ENCODE data around the gene FOXD4L3.
"Not testable (repeated sequence)": the region's sequence is repeated elsewhere in the genome, so short reads cannot be mapped to it uniquely, and the experiment has no call there.

DNA sequence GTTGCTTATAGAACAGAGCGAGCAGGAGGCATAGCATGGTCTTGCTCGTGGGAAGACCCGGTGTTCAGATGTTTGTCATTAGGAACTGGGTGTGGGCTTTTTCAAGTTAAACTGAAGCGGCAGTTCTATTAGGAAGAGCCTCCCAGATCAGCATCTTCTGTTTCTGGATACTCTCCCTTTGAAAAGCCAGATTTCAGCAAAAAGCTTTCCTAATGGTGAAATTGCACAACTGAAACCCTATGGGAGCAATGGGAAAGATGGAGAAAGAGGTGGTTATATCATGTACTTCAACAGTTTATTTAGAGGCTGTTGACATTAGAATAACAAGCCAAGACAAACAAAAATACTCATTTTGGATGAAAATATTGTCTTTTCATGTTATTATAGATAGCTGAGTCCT lies 41.3 kb downstream of the FOXD4L3 start:
- TF ChIP-seq, protein P1, sequence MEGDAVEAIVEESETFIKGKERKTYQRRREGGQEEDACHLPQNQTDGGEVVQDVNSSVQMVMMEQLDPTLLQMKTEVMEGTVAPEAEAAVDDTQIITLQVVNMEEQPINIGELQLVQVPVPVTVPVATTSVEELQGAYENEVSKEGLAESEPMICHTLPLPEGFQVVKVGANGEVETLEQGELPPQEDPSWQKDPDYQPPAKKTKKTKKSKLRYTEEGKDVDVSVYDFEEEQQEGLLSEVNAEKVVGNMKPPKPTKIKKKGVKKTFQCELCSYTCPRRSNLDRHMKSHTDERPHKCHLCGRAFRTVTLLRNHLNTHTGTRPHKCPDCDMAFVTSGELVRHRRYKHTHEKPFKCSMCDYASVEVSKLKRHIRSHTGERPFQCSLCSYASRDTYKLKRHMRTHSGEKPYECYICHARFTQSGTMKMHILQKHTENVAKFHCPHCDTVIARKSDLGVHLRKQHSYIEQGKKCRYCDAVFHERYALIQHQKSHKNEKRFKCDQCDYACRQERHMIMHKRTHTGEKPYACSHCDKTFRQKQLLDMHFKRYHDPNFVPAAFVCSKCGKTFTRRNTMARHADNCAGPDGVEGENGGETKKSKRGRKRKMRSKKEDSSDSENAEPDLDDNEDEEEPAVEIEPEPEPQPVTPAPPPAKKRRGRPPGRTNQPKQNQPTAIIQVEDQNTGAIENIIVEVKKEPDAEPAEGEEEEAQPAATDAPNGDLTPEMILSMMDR (IDR thresholded peaks at IDR 0.05), result not testable (repeated sequence)
- not testable (repeated sequence) for TF ChIP-seq POLR2A, EP300, POLR2AphosphoS5 (IDR thresholded peaks at IDR 0.05)
